HG03196 (cell line): ENCODE results near the gene PLA2G2E.
"Not testable (repeated sequence)": the region's sequence is repeated elsewhere in the genome, so short reads cannot be mapped to it uniquely, and the experiment has no call there.

Experiments used
- ATAC-seq: cut with Tn5 transposase; IDR thresholded peaks from one replicate; pipeline ENCODE4 v1.9.1; 2021; ENCODE audit not compliant: unreplicated experiment

Gene PLA2G2E

DNA sequence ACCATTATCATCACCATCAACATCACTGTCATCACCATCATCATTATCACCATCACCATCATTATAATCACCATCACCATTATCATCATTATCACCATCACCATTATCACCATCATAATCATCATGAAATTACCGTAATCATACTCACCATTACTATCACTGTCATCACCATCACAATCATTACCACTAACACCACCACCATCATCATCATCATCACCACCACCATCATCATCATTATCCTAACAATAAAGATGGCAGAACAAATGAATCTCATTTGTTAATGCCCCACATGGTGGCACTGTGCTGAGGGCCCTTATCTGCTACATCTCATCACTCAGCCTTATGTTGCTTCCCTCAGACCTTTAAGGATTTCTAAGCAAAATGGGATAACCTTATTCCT lies 9.4 kb upstream of the PLA2G2E start:
- ATAC-seq: no peak

DNA sequence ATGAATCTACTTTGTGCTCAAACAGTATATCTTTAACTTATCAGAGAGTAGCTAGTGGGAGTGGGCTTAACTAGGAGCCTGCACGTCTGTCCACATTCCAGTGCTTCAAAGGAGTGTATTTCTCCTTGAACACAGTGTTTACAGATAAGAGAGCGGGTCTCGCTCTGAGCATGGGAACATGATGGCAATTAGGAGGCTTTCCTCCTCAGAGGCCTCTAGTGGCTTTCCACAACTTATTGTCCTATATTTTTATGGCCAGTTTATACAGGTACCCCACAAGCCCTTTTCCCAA lies 3.7 kb upstream of the PLA2G2E start:
- ATAC-seq: not testable (repeated sequence)

GRCh38 chr1:19926296-19927129 lies 3.1 kb upstream of the PLA2G2E start:
- ATAC-seq: no peak

DNA sequence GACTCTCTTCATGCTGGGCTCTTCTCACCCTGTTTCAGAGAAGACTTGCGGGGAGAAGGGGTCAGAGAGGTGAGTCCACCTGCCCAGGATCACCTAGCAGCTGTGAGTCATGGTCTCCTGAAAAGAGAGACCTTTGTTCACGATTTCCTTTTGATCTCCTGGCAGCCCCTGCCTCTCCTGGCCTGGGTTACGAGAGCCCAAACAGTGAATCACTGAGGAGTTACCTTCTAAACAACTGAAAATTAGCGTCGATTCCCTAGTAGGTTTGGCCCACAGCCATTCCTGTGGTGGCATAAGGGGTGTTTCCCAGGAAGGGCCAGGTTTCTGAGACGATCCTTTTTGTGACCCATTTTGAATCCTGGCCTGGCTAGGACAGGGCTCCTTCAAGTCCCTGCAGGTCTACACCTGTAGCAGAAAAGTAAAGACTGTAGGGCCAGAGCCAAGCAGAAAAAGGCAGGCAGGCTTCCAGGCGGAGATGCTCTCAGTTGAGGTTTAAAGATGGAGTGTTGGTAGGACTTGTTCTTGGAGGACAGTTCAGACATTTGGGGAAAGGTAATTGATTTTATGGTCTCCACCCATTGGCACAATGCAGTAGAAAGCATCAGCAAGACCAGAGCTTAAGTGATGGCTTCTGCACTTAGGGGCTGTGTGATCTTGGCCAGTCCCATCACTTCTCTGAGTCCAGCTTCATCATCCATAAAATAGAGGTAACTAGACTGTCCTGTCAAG lies 2.1 kb upstream of the PLA2G2E start:
- no peak for ATAC-seq

- ATAC-seq: no peak
Observed at GRCh38 chr1:19923953-19924346, 533 bp upstream of the PLA2G2E start.

DNA sequence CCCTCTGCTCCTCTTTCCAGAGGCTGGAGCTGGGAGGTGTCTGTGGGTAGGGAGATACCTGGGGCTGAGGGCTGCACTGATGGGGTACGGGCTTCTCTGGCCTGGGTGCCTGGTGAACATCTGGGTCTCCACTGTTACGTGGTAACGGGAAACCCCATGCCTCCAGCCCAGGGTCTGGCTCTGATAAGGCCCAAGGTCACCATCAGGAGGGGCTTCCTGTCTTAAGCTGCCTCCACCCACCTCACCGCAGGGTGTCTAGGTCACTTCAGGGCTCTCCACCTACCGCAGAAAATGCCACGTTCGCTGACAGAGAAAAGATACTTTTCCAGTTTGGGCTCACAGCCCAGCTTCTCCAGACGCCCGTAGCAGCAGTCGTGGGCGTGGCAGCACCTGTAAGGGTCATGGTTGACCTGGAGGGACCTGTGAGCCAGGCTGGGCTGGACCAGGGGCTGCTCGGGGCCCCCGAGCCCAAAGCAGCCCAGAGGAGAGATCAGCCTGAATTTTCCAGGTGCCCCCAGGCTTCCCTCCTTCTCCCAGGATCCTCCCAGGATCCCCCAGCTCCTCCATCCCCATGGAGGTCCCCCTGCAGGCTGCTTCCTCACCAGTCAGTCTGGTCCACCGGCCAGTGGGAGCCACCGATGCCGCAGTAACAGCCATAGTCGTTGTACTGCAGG lies 1.3 kb downstream of the PLA2G2E start:
- no peak for ATAC-seq

- no peak for ATAC-seq
Observed at GRCh38 chr1:19921310-19921709, 2.1 kb downstream of the PLA2G2E start.

GRCh38 chr1:19920132-19920710 lies 3.2 kb downstream of the PLA2G2E start:
- no peak for ATAC-seq

GRCh38 chr1:19918057-19918456 lies 5.4 kb downstream of the PLA2G2E start:
- no peak for ATAC-seq

GRCh38 chr1:19910650-19911049 lies 12.8 kb downstream of the PLA2G2E start:
- ATAC-seq: no peak

GRCh38 chr1:19909971-19910370 lies 13.4 kb downstream of the PLA2G2E start:
- ATAC-seq: no peak

GRCh38 chr1:19909392-19909791 lies 14.0 kb downstream of the PLA2G2E start:
- ATAC-seq: no peak

- no peak for ATAC-seq
Observed at GRCh38 chr1:19907456-19907855, 16.0 kb downstream of the PLA2G2E start.

DNA sequence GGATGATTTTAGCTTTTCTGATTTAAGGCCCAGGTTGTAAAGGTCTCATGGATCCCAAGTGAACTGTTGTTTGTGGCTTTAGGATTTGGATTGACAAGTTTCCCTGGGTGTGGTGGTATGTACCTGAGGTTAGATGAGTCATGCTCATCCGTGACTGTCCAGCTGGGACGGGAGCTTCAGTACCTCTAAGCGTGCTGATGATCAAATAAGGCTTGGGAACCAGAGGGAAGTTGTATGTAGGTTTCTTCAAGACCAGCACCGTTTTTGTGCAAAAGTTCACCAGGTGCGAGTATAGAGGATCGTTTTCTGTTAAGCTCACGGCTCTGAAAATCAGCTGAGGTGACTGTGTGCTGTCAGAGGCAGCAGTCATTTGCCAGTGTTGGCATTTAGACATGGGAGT lies 19.8 kb downstream of the PLA2G2E start:
- no peak for ATAC-seq

- no peak for ATAC-seq
Observed at GRCh38 chr1:19901653-19902052, 21.8 kb downstream of the PLA2G2E start.

GRCh38 chr1:19894218-19894617 lies 29.2 kb downstream of the PLA2G2E start:
- ATAC-seq: no peak

- no peak for ATAC-seq
Observed at GRCh38 chr1:19893687-19894086, 29.7 kb downstream of the PLA2G2E start.

GRCh38 chr1:19892628-19893168 lies 30.7 kb downstream of the PLA2G2E start:
- no peak for ATAC-seq

DNA sequence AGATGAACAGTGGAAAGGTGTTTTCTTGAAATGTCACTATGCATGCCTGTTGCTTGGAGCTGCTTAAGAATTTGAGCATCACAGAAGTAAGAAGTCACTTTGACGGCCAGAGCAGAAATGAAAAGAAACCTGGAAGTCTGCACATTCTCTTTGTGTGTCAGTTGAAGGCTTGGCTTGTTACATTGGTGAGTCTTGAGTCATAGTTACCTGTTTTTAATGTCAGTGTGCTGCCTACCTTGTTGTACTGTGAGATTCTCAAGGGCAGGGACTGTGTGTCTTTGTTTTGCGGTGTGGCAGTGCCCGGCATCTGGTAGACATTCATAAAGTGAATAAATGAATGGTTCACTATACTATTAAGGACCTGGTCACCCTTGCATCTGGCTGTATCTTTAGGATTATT lies 31.3 kb downstream of the PLA2G2E start:
- no peak for ATAC-seq

- no peak for ATAC-seq
Observed at GRCh38 chr1:19889656-19890055, 33.8 kb downstream of the PLA2G2E start.

GRCh38 chr1:19888112-19888511 lies 35.3 kb downstream of the PLA2G2E start:
- no peak for ATAC-seq
